Nephron progenitor cell (in vitro differentiated cells): ENCODE measurements around the gene FRMD5.

Experiments
- DNase-seq: peaks from one replicate; pipeline ENCODE4 v3.0.0; 2021
- H3K27ac Mint-ChIP-seq: 2 replicates; pipeline ENCODE4 v1.8.0; 2021; ENCODE audit warnings: mild to moderate bottlenecking, moderate library complexity, mixed read lengths
- H3K27me3 Mint-ChIP-seq: 2 replicates; pipeline ENCODE4 v1.8.0; 2021; ENCODE audit warnings: mild to moderate bottlenecking, low read depth, mixed read lengths; ENCODE audit not compliant: poor library complexity
- H3K36me3 Mint-ChIP-seq: 2 replicates; pipeline ENCODE4 v1.8.0; 2021; ENCODE audit warnings: low read depth, mixed read lengths
- H3K4me1 Mint-ChIP-seq: 2 replicates; pipeline ENCODE4 v1.8.0; 2021; ENCODE audit warnings: mixed read lengths
- H3K4me3 Mint-ChIP-seq: 2 replicates; pipeline ENCODE4 v1.8.0; 2021; ENCODE audit warnings: mild to moderate bottlenecking, moderate library complexity, mixed read lengths
- H3K9me3 Mint-ChIP-seq: 2 replicates; pipeline ENCODE4 v1.8.0; 2021; ENCODE audit warnings: mild to moderate bottlenecking, moderate library complexity, mixed read lengths
- CTCF ChIP-seq: fragments of 200-600 bp; sonication (generic); IDR thresholded peaks from 2 replicates; pipeline ENCODE4 v1.5.0; 2021; ENCODE audit warnings: antibody characterized with exemption

Gene FRMD5

GRCh38 chr15:43950531-43950930 is 244.5 kb downstream of the FRMD5 start:
- no peak for TF ChIP-seq CTCF
- DNase-seq: no peak
- no peaks in the 10 kb centered on the region for H3K36me3 Mint-ChIP-seq
- H3K27ac Mint-ChIP-seq: no peak overlapping the region
- H3K4me3 Mint-ChIP-seq: no peak overlapping the region
- H3K4me1 Mint-ChIP-seq: peaks cover 17% of the 10 kb centered on the region
- peaks cover 24% of the 10 kb centered on the region for H3K27me3 Mint-ChIP-seq
- no peaks in the 10 kb centered on the region for H3K9me3 Mint-ChIP-seq

- no peak for TF ChIP-seq CTCF
- Mint-ChIP-seq H3K4me1 (peaks cover 17% of the 10 kb centered on the region), H3K27me3 (peaks cover 18% of the 10 kb centered on the region), H3K4me3 (no peak overlapping the region), H3K36me3 (no peaks in the 10 kb centered on the region), H3K9me3 (no peaks in the 10 kb centered on the region), H3K27ac (no peak overlapping the region)
- DNase-seq: no peak
These were observed 246.3 kb downstream of the FRMD5 start for GRCh38 chr15:43948691-43949325.

GRCh38 chr15:43943511-43943910 is 251.6 kb downstream of the FRMD5 start:
- Mint-ChIP-seq H3K27me3 (peaks cover 11% of the 10 kb centered on the region), H3K27ac (no peak overlapping the region), H3K36me3 (no peaks in the 10 kb centered on the region), H3K9me3 (no peaks in the 10 kb centered on the region), H3K4me3 (no peak overlapping the region), H3K4me1 (no peaks in the 10 kb centered on the region)
- TF ChIP-seq CTCF: no peak
- DNase-seq: no peak

- Mint-ChIP-seq H3K4me1 (no peaks in the 10 kb centered on the region), H3K4me3 (no peak overlapping the region), H3K9me3 (no peaks in the 10 kb centered on the region), H3K27ac (no peak overlapping the region), H3K27me3 (peaks cover 13% of the 10 kb centered on the region), H3K36me3 (no peaks in the 10 kb centered on the region)
- no peak for TF ChIP-seq CTCF
- DNase-seq: no peak
These were observed 252.9 kb downstream of the FRMD5 start for GRCh38 chr15:43942194-43942593.

- DNase-seq: no peak
- H3K27ac Mint-ChIP-seq: no peak overlapping the region
- TF ChIP-seq CTCF: no peak
- no peaks in the 10 kb centered on the region for H3K36me3 Mint-ChIP-seq
- no peak overlapping the region for H3K4me3 Mint-ChIP-seq
- peaks cover 11% of the 10 kb centered on the region for H3K27me3 Mint-ChIP-seq
- no peaks in the 10 kb centered on the region for H3K9me3 Mint-ChIP-seq
- no peaks in the 10 kb centered on the region for H3K4me1 Mint-ChIP-seq
These were observed 253.5 kb downstream of the FRMD5 start for GRCh38 chr15:43941555-43941954.

- Mint-ChIP-seq H3K27me3 (peaks cover 11% of the 10 kb centered on the region), H3K27ac (no peak overlapping the region), H3K4me1 (no peaks in the 10 kb centered on the region), H3K9me3 (no peaks in the 10 kb centered on the region), H3K4me3 (no peak overlapping the region), H3K36me3 (no peaks in the 10 kb centered on the region)
- DNase-seq: no peak
- no peak for TF ChIP-seq CTCF
These were observed 254.0 kb downstream of the FRMD5 start for GRCh38 chr15:43941071-43941470.
